GM12874 (cell line): ENCODE results near the gene CAMSAP1.

ENCODE experiments used
- TF ChIP-seq, protein P1 (sequence below): IDR thresholded peaks from 2 replicates; pipeline ENCODE4 v1.5.1; 2011; ENCODE audit warnings: low read depth, mild to moderate bottlenecking, control low read depth, low read length, moderate library complexity; ENCODE audit not compliant: insufficient read depth

Gene CAMSAP1

DNA sequence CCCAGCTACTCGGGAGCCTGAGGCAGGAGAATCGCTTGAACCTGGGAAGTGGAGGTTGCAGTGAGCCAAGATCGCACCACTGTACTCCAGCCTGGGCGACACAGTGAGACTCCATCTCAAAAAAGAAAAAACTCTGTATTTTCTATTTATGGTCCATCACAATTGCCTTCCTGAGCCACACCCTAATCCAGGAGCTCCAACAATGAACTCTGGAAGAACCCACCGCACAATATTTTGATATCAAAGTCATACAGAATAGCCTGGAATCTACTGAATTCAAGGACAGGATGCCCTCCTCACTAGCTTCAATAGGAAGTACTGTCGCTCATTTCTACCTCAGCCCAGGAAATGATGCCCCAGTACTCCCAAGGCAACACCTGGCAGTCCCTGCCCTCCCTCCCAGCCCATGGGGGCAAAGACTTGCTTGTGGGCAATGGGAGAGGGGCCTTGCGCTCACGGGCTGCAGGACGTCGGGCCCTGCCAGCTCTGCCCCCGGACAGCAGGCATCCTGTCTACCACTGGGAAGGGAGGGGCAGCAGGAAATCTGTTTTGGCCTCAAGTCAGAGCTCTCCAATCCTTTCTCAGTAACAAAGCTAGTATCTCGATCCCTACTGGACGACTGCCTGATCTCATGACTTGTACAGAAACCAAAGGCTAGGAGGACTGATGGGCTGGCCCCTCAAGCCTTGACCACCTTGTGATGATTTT, 34.1 kb upstream of the CAMSAP1 start:
- TF ChIP-seq, protein P1, sequence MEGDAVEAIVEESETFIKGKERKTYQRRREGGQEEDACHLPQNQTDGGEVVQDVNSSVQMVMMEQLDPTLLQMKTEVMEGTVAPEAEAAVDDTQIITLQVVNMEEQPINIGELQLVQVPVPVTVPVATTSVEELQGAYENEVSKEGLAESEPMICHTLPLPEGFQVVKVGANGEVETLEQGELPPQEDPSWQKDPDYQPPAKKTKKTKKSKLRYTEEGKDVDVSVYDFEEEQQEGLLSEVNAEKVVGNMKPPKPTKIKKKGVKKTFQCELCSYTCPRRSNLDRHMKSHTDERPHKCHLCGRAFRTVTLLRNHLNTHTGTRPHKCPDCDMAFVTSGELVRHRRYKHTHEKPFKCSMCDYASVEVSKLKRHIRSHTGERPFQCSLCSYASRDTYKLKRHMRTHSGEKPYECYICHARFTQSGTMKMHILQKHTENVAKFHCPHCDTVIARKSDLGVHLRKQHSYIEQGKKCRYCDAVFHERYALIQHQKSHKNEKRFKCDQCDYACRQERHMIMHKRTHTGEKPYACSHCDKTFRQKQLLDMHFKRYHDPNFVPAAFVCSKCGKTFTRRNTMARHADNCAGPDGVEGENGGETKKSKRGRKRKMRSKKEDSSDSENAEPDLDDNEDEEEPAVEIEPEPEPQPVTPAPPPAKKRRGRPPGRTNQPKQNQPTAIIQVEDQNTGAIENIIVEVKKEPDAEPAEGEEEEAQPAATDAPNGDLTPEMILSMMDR: no peak

DNA sequence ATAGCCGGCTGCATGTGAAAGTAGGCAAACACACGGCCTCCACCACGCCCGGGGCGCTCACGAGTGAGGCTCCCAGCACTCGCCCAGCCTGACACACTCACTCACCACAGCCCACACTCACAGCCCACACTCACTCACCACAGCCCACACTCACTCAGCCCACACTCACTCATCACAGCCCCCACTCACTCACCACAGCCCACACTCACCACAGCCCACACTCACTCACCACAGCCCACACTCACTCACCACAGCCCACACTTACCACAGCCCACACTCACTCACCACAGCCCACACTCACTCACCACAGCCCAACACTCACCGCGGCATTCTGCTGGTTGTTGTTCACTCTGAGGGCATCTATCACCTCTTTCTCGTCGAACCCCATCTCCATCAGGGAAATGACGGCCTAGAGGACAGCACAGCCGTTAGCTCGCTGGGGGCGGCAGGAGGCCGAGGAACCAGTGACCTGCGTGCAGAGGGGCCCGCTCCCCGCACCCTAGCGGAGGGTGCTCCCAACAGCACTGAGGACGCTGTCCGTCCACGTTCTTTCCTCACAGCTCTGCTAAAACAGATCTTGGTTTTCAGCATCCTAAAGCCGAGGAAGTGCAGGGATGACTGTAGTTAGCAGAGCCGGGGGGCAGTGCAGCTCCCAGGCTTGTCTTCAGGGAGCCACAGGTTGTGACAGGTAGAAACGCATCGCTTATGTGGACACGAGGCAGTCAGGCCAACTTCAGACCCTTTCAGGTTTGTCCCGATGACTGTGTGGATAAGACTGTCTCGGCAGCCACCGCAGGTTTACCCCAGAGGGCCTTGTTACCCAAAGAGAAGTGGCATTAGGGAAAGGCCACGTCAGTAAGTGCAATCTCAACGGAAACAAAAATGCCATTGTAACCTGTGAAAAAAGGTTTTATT, 32.3 kb upstream of the CAMSAP1 start:
- TF ChIP-seq, protein P1: no peak

DNA sequence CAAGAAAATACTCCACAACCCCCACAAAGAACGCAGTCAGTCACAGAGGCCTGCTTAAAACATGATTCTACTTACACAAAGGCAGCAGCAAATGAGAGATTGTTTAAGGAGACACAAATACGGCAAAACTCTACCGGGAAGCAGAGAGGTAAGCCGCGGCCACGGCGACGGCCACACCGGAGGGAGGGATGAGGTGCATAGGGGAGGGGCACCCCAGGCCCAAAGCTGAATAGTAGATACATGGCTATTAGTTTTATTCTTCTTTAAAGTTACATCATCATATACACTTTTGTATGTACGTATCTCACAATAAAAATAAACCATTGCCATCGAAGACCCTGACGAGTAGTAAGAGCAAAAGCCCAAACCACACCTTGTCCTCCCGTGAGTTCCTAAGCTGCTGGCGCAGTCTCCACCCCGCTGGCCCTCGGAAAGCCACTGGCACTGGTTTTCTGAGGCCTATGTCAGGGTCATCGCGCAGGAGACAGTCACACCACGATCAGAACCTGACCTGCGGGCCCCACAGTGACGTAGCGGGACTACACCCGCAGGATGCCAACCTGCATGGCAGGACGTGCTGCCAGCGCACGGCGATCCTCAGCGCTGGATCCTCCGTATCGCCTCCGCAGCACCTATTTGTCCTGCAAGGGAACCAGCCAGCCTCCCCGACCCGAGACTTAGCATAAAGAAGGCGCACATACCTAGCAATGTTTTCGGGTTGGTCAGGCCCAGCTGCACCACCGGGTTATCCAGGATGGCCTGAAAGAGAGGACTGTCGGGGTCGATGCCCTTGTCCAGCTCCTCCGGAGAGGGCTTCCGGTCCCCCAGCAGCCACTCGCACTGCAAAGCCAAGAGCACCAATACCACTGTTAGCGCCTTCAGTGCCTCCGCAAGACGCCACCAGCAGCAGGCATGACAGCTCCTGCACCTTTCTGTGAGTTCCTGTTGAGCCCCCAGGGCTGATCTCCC, 30.5 kb upstream of the CAMSAP1 start:
- TF ChIP-seq, protein P1: no peak

DNA sequence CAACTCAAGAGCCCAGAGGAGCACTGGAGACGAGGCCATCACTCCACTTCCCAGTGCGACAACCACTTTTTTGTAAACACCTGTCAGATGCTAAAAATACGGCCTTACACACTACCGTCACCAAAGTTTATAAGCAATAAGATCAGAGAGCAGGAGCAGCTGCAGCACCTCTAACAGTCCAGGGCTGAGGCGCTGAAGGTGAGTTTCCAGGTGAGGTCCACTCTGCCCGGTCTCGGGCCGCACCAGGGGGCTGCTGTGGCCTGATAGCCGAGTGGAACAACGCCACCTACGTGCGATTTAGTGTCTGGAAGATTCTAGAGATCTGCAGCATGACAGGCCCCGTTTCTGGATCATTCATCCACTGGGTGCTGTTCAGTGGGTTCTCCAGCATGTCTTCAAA, 25.8 kb upstream of the CAMSAP1 start:
- TF ChIP-seq, protein P1: no peak

DNA sequence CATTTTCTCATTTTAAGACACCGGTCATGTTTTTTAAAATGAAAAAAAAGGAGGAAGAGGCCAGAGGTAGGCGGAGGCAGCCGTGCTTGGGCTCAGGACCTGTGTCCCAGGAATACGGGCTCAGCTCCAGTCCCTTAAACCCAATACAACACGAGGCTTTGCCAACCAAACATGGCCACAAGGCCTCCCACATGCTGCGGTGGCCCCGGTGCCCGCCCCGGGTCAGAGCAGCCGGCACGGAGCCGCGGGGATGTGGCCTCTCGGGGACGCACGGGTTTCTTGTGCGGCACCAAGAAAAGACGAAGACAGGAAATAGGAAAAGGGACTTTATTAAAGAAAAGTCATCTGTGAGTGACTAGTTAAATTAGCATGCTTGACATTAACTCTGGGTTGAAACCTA, 25.3 kb upstream of the CAMSAP1 start:
- TF ChIP-seq, protein P1: no peak

DNA sequence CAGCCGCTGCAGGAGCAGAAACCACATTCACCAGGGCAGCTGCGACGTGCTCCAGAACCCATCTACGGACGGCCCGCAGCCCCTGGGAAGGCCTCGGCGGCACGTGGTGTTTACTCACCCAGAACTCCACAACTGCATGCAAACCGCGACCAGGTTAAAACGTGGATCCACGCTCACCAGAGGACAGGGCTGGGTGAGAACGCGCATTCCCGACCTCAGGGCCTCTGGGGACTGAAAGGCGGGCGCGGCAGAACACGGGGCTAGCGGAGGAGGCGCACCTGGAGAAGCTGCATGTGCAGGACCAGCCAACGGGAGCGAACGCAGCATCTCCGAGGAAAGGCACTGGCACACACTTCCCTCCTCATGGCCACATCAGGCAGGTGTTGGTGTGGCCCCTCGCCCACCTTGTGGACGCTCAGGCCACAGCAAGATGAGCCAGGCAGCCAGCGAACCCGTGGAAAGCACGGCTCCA, 24.0 kb upstream of the CAMSAP1 start:
- TF ChIP-seq, protein P1: no peak
